ENCODE results near the gene SERPINA3.

The SERPINA3 gene

DNA sequence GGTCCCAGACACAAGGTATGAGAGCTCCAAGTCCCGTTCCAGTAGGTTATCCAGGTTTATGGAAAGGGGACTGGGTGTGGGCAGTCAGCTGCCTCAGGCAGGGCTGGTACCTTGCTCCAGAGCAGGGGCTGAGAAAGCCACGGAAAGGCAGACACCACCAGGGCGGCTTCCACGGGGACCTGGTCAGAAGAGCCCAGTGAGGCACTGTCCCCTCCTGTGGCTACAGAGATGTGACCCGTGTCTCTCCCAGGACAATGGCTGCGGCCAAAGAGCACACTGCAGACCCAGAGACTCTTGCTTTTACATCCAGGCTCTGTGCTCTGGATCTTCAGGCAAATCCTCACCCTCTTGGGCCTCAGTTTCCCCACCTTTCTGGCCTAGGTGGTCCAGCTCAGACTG, 42.2 kb upstream of the SERPINA3 start:
- TF ChIP-seq POLR2AphosphoS5 (IDR thresholded peaks at IDR 0.05; ENCODE audit: low read depth, low read length): no peak
- no peak for TF ChIP-seq TAF1 (IDR thresholded peaks at IDR 0.05; ENCODE audit: borderline replicate concordance, insufficient read depth, low read length)
- TF ChIP-seq, protein P1, sequence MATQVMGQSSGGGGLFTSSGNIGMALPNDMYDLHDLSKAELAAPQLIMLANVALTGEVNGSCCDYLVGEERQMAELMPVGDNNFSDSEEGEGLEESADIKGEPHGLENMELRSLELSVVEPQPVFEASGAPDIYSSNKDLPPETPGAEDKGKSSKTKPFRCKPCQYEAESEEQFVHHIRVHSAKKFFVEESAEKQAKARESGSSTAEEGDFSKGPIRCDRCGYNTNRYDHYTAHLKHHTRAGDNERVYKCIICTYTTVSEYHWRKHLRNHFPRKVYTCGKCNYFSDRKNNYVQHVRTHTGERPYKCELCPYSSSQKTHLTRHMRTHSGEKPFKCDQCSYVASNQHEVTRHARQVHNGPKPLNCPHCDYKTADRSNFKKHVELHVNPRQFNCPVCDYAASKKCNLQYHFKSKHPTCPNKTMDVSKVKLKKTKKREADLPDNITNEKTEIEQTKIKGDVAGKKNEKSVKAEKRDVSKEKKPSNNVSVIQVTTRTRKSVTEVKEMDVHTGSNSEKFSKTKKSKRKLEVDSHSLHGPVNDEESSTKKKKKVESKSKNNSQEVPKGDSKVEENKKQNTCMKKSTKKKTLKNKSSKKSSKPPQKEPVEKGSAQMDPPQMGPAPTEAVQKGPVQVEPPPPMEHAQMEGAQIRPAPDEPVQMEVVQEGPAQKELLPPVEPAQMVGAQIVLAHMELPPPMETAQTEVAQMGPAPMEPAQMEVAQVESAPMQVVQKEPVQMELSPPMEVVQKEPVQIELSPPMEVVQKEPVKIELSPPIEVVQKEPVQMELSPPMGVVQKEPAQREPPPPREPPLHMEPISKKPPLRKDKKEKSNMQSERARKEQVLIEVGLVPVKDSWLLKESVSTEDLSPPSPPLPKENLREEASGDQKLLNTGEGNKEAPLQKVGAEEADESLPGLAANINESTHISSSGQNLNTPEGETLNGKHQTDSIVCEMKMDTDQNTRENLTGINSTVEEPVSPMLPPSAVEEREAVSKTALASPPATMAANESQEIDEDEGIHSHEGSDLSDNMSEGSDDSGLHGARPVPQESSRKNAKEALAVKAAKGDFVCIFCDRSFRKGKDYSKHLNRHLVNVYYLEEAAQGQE (IDR thresholded peaks at IDR 0.05; ENCODE audit: insufficient read depth in 1 of 2, low read depth in 2 of 2, low read length in 2 of 2): no peak
- no peak for TF ChIP-seq FOXP2 (optimal IDR thresholded peaks at IDR 0.05; ENCODE audit: borderline replicate concordance, extremely low read depth, extremely low read length, insufficient read depth)
- no peak for TF ChIP-seq SIN3A (IDR thresholded peaks at IDR 0.05; ENCODE audit: borderline replicate concordance, insufficient read depth, low read length)

DNA sequence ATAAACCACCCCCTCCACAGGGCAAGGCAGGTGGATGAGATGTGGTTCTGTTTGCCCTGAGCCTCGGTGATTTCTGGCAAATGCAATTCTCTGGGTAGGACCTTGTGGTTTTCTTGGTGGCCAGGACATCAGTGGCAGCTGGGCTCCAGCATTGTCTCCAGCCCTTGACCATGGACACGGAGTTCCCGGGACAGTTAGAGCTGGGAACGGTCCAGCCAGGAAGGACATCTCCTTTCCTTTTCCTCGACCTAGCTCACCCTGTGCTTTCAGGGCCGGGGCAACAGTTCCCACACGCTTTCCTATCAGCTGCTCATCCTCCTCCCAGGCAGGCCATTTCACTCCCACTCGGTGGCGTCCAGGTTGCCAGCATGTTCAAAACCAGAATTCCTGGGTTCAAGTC, 41.8 kb upstream of the SERPINA3 start:
- no peak for TF ChIP-seq SIN3A (IDR thresholded peaks at IDR 0.05; ENCODE audit: borderline replicate concordance, insufficient read depth, low read length)
- no peak for TF ChIP-seq TAF1 (IDR thresholded peaks at IDR 0.05; ENCODE audit: borderline replicate concordance, insufficient read depth, low read length)
- TF ChIP-seq, protein P1 (IDR thresholded peaks at IDR 0.05; ENCODE audit: insufficient read depth in 1 of 2, low read depth in 2 of 2, low read length in 2 of 2): no peak
- TF ChIP-seq FOXP2 (optimal IDR thresholded peaks at IDR 0.05; ENCODE audit: borderline replicate concordance, extremely low read depth, extremely low read length, insufficient read depth): no peak
- TF ChIP-seq POLR2AphosphoS5 (IDR thresholded peaks at IDR 0.05; ENCODE audit: low read depth, low read length): no peak

- TF ChIP-seq TAF1 (IDR thresholded peaks at IDR 0.05; ENCODE audit: borderline replicate concordance, insufficient read depth, low read length) (no peak), SIN3A (IDR thresholded peaks at IDR 0.05; ENCODE audit: borderline replicate concordance, insufficient read depth, low read length) (no peak), POLR2AphosphoS5 (IDR thresholded peaks at IDR 0.05; ENCODE audit: low read depth, low read length) (no peak), FOXP2 (optimal IDR thresholded peaks at IDR 0.05; ENCODE audit: borderline replicate concordance, extremely low read depth, extremely low read length, insufficient read depth) (no peak)
- TF ChIP-seq, protein P1 (IDR thresholded peaks at IDR 0.05; ENCODE audit: insufficient read depth in 1 of 2, low read depth in 2 of 2, low read length in 2 of 2): no peak
Observed at GRCh38 chr14:94571395-94571794, 40.8 kb upstream of the SERPINA3 start.

DNA sequence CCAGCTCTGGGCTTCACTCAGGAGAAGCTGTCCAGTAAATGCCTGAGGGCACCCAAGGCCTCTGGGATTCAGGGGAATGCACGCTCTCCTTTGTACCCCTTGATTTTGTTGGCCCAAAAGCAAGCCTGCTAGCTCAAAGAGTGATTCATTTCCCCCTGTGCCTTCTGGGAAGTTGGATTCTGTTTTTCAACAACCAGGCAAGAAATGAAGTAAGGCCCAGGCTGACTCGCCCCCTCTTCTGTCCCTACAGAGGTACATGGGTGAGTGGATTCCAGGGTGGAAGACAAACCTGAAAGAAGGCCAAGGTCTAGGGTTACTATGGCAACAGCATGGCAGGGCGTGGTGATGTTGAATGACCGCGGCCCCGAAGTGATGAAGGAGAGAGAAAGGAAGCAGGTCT, 40.2 kb upstream of the SERPINA3 start:
- TF ChIP-seq, protein P1 (IDR thresholded peaks at IDR 0.05; ENCODE audit: insufficient read depth in 1 of 2, low read depth in 2 of 2, low read length in 2 of 2): no peak
- TF ChIP-seq POLR2AphosphoS5 (IDR thresholded peaks at IDR 0.05; ENCODE audit: low read depth, low read length) (no peak), TAF1 (IDR thresholded peaks at IDR 0.05; ENCODE audit: borderline replicate concordance, insufficient read depth, low read length) (no peak), SIN3A (IDR thresholded peaks at IDR 0.05; ENCODE audit: borderline replicate concordance, insufficient read depth, low read length) (no peak), FOXP2 (optimal IDR thresholded peaks at IDR 0.05; ENCODE audit: borderline replicate concordance, extremely low read depth, extremely low read length, insufficient read depth) (no peak)
